GM13976 (cell line): ENCODE results near the gene SCAMP1.

ENCODE experiments used
- DNase-seq: peaks from one replicate; pipeline ENCODE4 v3.0.0; 2012; ENCODE audit warnings: low spot score
- in situ Hi-C: fragments of 300-500 bp; cut with MboI; formaldehyde crosslinking; loops from one replicate; pipeline ENCODE4 v1.12.0; 2022; ENCODE audit warnings: low sequenced_read_pairs, mixed read lengths, inconsistent platforms; ENCODE audit not compliant: unreplicated experiment
- TF ChIP-seq, protein P1 (sequence below): IDR thresholded peaks from 2 replicates; pipeline ENCODE4 v1.5.1; 2012; ENCODE audit warnings: borderline replicate concordance, mild to moderate bottlenecking; ENCODE audit not compliant: insufficient read depth; ENCODE audit errors: extremely low read depth, missing control alignments, control extremely low read depth

SCAMP1 gene

DNA sequence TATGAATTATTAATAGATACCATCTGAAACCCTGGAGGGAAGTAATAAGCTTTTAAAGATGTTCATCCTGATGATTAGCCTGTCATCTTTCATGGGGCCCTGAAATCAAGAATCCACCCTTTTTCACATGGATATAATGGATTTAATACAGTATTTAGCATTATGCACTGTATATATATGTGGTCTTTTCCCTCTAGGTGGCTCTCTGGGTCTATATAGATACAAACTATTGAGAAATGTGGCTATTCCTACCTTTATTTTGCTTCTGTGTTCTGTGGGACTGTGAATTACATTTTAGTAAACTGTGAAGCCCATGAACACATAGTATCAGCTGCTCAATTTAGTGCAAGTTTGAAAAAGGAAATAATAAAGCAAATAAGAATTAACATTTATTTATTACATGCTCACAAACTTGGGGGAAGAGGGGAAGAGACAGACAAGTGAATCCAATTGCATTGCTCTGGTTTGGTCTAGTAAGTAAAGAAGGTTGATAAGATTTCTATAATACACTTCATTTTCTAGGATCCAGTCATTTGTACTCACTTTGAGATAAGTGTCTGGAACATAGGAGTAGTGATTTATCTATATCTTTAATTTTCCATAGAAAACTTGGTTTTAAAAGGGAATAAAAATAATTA lies 112.2 kb downstream of the SCAMP1 start:
- in situ Hi-C loops, result no loop called here
- TF ChIP-seq, protein P1, sequence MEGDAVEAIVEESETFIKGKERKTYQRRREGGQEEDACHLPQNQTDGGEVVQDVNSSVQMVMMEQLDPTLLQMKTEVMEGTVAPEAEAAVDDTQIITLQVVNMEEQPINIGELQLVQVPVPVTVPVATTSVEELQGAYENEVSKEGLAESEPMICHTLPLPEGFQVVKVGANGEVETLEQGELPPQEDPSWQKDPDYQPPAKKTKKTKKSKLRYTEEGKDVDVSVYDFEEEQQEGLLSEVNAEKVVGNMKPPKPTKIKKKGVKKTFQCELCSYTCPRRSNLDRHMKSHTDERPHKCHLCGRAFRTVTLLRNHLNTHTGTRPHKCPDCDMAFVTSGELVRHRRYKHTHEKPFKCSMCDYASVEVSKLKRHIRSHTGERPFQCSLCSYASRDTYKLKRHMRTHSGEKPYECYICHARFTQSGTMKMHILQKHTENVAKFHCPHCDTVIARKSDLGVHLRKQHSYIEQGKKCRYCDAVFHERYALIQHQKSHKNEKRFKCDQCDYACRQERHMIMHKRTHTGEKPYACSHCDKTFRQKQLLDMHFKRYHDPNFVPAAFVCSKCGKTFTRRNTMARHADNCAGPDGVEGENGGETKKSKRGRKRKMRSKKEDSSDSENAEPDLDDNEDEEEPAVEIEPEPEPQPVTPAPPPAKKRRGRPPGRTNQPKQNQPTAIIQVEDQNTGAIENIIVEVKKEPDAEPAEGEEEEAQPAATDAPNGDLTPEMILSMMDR, result no peak
- no peak for DNase-seq

GRCh38 chr5:78473751-78474150 lies 113.3 kb downstream of the SCAMP1 start:
- in situ Hi-C loops, result no loop called here
- TF ChIP-seq, protein P1, result no peak
- DNase-seq, result no peak

GRCh38 chr5:78475370-78475769 lies 115.0 kb downstream of the SCAMP1 start:
- TF ChIP-seq, protein P1, result no peak
- in situ Hi-C loops, result no loop called here
- no peak for DNase-seq

GRCh38 chr5:78476795-78477194 lies 116.4 kb downstream of the SCAMP1 start:
- in situ Hi-C loops, result no loop called here
- DNase-seq, result no peak
- TF ChIP-seq, protein P1, result no peak

- TF ChIP-seq, protein P1, result no peak
Measured at GRCh38 chr5:78482948-78483347, 122.5 kb downstream of the SCAMP1 start.

DNA sequence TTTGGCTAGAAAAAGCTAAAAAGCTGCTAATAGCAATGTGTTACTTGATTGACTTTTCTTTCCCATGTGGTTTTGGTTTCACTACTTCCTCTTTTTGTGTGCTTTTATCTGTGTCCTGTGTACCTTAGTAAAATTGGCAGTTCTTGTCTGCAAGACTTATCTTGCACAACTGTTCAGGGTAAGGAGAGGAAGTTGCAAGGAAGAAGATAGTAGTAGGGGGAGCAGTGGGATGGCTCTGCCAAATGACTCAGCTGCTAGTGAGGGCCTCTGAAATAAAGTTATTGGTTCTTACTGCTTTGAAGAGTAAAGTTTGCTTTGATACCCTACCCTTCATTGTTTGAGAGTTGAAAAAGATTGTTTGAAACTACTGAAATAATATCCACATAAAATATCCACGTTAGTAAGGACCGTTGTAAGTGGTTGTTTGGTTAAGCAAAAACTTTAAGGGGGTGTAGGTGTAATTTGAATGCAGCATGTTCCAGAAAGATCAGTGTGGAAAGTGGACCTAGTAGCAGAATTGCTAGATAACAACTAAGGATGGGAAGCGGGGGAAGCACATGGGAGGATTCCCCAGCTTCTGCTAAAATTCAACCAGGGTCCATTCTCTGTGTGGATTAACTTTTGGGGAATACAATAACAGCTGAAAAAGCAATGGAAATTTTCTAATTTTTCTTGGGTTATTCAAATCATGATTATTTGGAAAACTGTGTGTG lies 123.5 kb downstream of the SCAMP1 start:
- DNase-seq, result peak; percentile 51
- TF ChIP-seq, protein P1, result no peak
- in situ Hi-C loops, result no loop called here

More at GRCh38 chr5:78482948-78483347, 122.5 kb downstream of the SCAMP1 start:
- DNase-seq, result no peak
- in situ Hi-C loops, result no loop called here

GRCh38 chr5:78486218-78486617 lies 125.8 kb downstream of the SCAMP1 start:
- DNase-seq, result no peak
- TF ChIP-seq, protein P1, result no peak
- in situ Hi-C loops, result no loop called here
